Measurements from ENCODE around the gene CCT3. TPM values are rescaled to one million over a fixed set of nuclear protein-coding genes. Genes with fewer than 3 reads are reported as not detected.
"Not testable (repeated sequence)": the region's sequence is repeated elsewhere in the genome, so short reads cannot be mapped to it uniquely, and the experiment has no call there.

CCT3 gene
- total and polyA plus RNA-seq, 2 experiments from 2014 or later, result 405 to 618 TPM

GRCh38 chr1:156346636-156347035 lies 8.5 kb upstream of the CCT3 start:
- Histone ChIP-seq H4K20me1 (replicated peaks; ENCODE audit: insufficient read depth) (no peaks in the 10 kb centered on the region; the same call in 1 of the 2 replicates), H3K4me1 (ENCODE audit: insufficient read depth) (no peaks in the 10 kb centered on the region), H3K4me3 (no peak overlapping the region), H3K79me2 (replicated peaks; ENCODE audit: insufficient read depth) (no peaks in the 10 kb centered on the region), H3K9me2 (ENCODE audit: insufficient read depth) (no peaks in the 10 kb centered on the region), H3K36me3 (ENCODE audit: insufficient read depth) (no peaks in the 10 kb centered on the region), H2AFZ (no peak overlapping the region), H3K27me3 (ENCODE audit: insufficient read depth) (no peaks in the 10 kb centered on the region), H3F3A (replicated peaks; ENCODE audit: low read depth) (no peaks in the 10 kb centered on the region; the same call in 1 of the 2 replicates), H3K27ac (ENCODE audit: low read depth) (no peak overlapping the region), H3K4me2 (no peak overlapping the region)
- no peak overlapping the region for H3K4me3 Mint-ChIP-seq
- DNase-seq (ENCODE audit: low spot score), result peak; percentile 56
- no peak overlapping the region for H3K27ac Mint-ChIP-seq
- TF ChIP-seq ZNF462 (CRISPR knock-in tag; IDR thresholded peaks at IDR 0.05) (no peak), POLR2AphosphoS5 (IDR thresholded peaks at IDR 0.05; ENCODE audit: low read depth) (no peak), ETS1 (IDR thresholded peaks at IDR 0.05) (no peak), STAT1 (IDR thresholded peaks at IDR 0.05; ENCODE audit: unreplicated experiment) (no peak), CREB1 (CRISPR knock-in tag; IDR thresholded peaks at IDR 0.05; ENCODE audit: low read depth) (no peak), REST (IDR thresholded peaks at IDR 0.05; ENCODE audit: unreplicated experiment) (no peak), EZH2phosphoT487 (IDR thresholded peaks at IDR 0.05; ENCODE audit: unreplicated experiment) (no peak)
- no peaks in the 10 kb centered on the region for H3K9me3 Mint-ChIP-seq
- H3K36me3 Mint-ChIP-seq (ENCODE audit: low read depth), result no peaks in the 10 kb centered on the region
- peak; percentile 45; the same call in 2 of the 3 replicates for ATAC-seq
- no peaks in the 10 kb centered on the region for H3K27me3 Mint-ChIP-seq (ENCODE audit: insufficient read depth, low read depth, poor library complexity)
- H3K4me1 Mint-ChIP-seq, result no peaks in the 10 kb centered on the region

- H3K4me3 Mint-ChIP-seq, result not testable (repeated sequence)
These were observed 7.9 kb upstream of the CCT3 start for GRCh38 chr1:156346035-156346434.

More at GRCh38 chr1:156346035-156346434, 7.9 kb upstream of the CCT3 start:
- H3K27me3 ChIP-seq (ENCODE audit: insufficient read depth); H3K4me1 ChIP-seq (ENCODE audit: insufficient read depth); H3K9me3 Mint-ChIP-seq; H3K27ac Mint-ChIP-seq; DNase-seq (ENCODE audit: low spot score); H3K36me3 ChIP-seq (ENCODE audit: insufficient read depth); H3K4me3 ChIP-seq; H3K27me3 Mint-ChIP-seq (ENCODE audit: insufficient read depth, low read depth, poor library complexity); H3K9me2 ChIP-seq (ENCODE audit: insufficient read depth); H3K27ac ChIP-seq (ENCODE audit: low read depth); ATAC-seq; H2AFZ ChIP-seq; H3K4me2 ChIP-seq; H3K36me3 Mint-ChIP-seq (ENCODE audit: low read depth); H3F3A ChIP-seq (replicated peaks; ENCODE audit: low read depth); H4K20me1 ChIP-seq (replicated peaks; ENCODE audit: insufficient read depth); H3K79me2 ChIP-seq (replicated peaks; ENCODE audit: insufficient read depth); H3K4me1 Mint-ChIP-seq: not testable (repeated sequence)

Data from GM23338 (cell line).